Gastrocnemius medialis (tissue), 4 donors: ENCODE results near the gene SLIRP.

Experiments
- POLR2A ChIP-seq, 2 donors: fragments of 450-650 bp; IDR thresholded peaks; one replicate each; pipeline ENCODE4 v1.6.1; 2017; ENCODE audit warnings: antibody characterized with exemption in 2 of 2, mild to moderate bottlenecking in 2 of 2, moderate library complexity in 2 of 2
- TF ChIP-seq, protein P1 (sequence below), 5 experiments: fragments of 450-650 bp in 3 of 5; fragments of 200-600 bp in 2 of 5; sonication (generic) in 2 of 5; IDR thresholded peaks in 4 of 5; conservative IDR thresholded peaks in 1 of 5; 1 replicate in 4 of 5; 2 replicates in 1 of 5; pipeline ENCODE4 v1.5.1; 2016 to 2019; ENCODE audit warnings: antibody characterized with exemption in 5 of 5, mild to moderate bottlenecking in 3 of 5, moderate library complexity in 3 of 5

DNA sequence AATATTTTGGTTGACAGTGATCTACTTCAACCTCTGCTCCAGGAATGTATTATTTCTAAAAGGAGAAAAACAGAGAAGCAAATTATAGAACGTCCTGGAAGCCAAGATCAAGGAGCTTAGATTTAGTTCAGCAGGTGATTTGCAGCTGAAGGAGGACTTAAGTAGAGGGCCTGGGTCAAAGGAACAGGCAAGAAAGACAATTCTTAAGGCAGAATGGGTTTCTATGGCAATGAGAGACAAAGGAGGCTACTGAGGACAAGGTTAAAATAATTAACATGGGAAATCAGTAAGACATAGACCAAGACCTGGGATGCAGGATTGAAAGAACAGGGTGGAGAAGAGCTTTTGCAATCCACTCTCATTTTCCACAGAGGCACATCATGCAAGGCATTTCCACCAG, 55.4 kb downstream of the SLIRP start:
- TF ChIP-seq, protein P1, sequence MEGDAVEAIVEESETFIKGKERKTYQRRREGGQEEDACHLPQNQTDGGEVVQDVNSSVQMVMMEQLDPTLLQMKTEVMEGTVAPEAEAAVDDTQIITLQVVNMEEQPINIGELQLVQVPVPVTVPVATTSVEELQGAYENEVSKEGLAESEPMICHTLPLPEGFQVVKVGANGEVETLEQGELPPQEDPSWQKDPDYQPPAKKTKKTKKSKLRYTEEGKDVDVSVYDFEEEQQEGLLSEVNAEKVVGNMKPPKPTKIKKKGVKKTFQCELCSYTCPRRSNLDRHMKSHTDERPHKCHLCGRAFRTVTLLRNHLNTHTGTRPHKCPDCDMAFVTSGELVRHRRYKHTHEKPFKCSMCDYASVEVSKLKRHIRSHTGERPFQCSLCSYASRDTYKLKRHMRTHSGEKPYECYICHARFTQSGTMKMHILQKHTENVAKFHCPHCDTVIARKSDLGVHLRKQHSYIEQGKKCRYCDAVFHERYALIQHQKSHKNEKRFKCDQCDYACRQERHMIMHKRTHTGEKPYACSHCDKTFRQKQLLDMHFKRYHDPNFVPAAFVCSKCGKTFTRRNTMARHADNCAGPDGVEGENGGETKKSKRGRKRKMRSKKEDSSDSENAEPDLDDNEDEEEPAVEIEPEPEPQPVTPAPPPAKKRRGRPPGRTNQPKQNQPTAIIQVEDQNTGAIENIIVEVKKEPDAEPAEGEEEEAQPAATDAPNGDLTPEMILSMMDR (IDR thresholded peaks at IDR 0.05 in 4 of 5, conservative IDR thresholded peaks at IDR 0.05 in 1 of 5), result no peak
- TF ChIP-seq POLR2A (IDR thresholded peaks at IDR 0.05), result no peak
